Heart left ventricle (tissue), 13 donors: ENCODE measurements around the gene SLC5A9.
"Not testable (repeated sequence)": the region's sequence is repeated elsewhere in the genome, so short reads cannot be mapped to it uniquely, and the experiment has no call there.

Experiments used
- POLR2A ChIP-seq, 2 donors: fragments of 450-650 bp; IDR thresholded peaks; one replicate each; pipeline ENCODE4 v1.6.1; 2017; ENCODE audit warnings: antibody characterized with exemption in 2 of 2, mild to moderate bottlenecking in 2 of 2, moderate library complexity in 2 of 2
- TF ChIP-seq, protein P1 (sequence below), 12 donors: fragments of 200-600 bp; sonication (generic) in 4 of 12; IDR thresholded peaks; one replicate each; pipeline versions ENCODE4 v1.5.0 to v1.8.0; 2018 to 2022; ENCODE audit warnings: antibody characterized with exemption in 12 of 12, mild to moderate bottlenecking in 5 of 12
- donor health status: ischemic (EF 13 %, LVEDD 7.1; RV severe dilation, severe dysfunction).
- donor health status: DM: no; HTN: yes; CAD: no.
- donor health status: DM: no; HTN: no; CAD: no.
- donor health status: ischemic (EF 25% LVEDD 6.9; RV normal size, moderate dysfunction).
- donor health status: ischemic (EF 25% LVEDD 5.7; RV mildly dilated, moderate dysfunction).
- donor health status: ischemic (EF 35%, LVEDD 5.7; RV mildly dilated, moderate dysfunction).
- donor health status: nonischemic (EF 11% LVEDD 7.7; RV severe dilation, severe dysfunction).
- donor health status: DM: yes; HTN: yes; CAD: no.
- donor health status: PGD.
- donor health status: ischemic (EF 29% LVEDD 5.4; RV normal size, mild dysfunction).
- donor health status: nonischemic (EF 23%, LVEDD 6.1; RV moderate dilation, normal function).

GRCh38 chr1:48214366-48214765 is 8.2 kb upstream of the SLC5A9 start:
- not testable (repeated sequence) for TF ChIP-seq POLR2A (IDR thresholded peaks at IDR 0.05)
- TF ChIP-seq, protein P1, sequence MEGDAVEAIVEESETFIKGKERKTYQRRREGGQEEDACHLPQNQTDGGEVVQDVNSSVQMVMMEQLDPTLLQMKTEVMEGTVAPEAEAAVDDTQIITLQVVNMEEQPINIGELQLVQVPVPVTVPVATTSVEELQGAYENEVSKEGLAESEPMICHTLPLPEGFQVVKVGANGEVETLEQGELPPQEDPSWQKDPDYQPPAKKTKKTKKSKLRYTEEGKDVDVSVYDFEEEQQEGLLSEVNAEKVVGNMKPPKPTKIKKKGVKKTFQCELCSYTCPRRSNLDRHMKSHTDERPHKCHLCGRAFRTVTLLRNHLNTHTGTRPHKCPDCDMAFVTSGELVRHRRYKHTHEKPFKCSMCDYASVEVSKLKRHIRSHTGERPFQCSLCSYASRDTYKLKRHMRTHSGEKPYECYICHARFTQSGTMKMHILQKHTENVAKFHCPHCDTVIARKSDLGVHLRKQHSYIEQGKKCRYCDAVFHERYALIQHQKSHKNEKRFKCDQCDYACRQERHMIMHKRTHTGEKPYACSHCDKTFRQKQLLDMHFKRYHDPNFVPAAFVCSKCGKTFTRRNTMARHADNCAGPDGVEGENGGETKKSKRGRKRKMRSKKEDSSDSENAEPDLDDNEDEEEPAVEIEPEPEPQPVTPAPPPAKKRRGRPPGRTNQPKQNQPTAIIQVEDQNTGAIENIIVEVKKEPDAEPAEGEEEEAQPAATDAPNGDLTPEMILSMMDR (IDR thresholded peaks at IDR 0.05), result not testable (repeated sequence)
